Germinal center (tissue), 1 donor: ENCODE results near the gene ARHGEF37.

ENCODE experiments used
- DNase-seq: peaks from one replicate; pipeline ENCODE4 v3.0.0; 2012; ENCODE audit warnings: mixed read lengths, low spot score

The ARHGEF37 gene

GRCh38 chr5:149629421-149629820, 48.1 kb downstream of the ARHGEF37 start:
- no peak for DNase-seq

GRCh38 chr5:149630337-149630736, 49.0 kb downstream of the ARHGEF37 start:
- no peak for DNase-seq

GRCh38 chr5:149631506-149631905, 50.2 kb downstream of the ARHGEF37 start:
- DNase-seq = no peak

GRCh38 chr5:149632311-149633251, 51.3 kb downstream of the ARHGEF37 start:
- no peak for DNase-seq

- DNase-seq = no peak
Observed at GRCh38 chr5:149633476-149634350, 52.4 kb downstream of the ARHGEF37 start.

- DNase-seq = no peak
Observed at GRCh38 chr5:149635394-149635793, 54.1 kb downstream of the ARHGEF37 start.

GRCh38 chr5:149636191-149636860, 55.0 kb downstream of the ARHGEF37 start:
- DNase-seq = no peak

- DNase-seq = peak; percentile 61
Observed at GRCh38 chr5:149636861-149637246, 55.6 kb downstream of the ARHGEF37 start.

GRCh38 chr5:149638136-149638535, 56.8 kb downstream of the ARHGEF37 start:
- DNase-seq = no peak

GRCh38 chr5:149638546-149639241, 57.4 kb downstream of the ARHGEF37 start:
- DNase-seq = no peak

- DNase-seq = no peak
Observed at GRCh38 chr5:149639737-149640136, 58.4 kb downstream of the ARHGEF37 start.

GRCh38 chr5:149640350-149640999, 59.2 kb downstream of the ARHGEF37 start:
- no peak for DNase-seq

GRCh38 chr5:149641000-149641576, 59.8 kb downstream of the ARHGEF37 start:
- DNase-seq = no peak

GRCh38 chr5:149641600-149641999, 60.3 kb downstream of the ARHGEF37 start:
- no peak for DNase-seq

- no peak for DNase-seq
Observed at GRCh38 chr5:149643781-149644180, 62.5 kb downstream of the ARHGEF37 start.

- DNase-seq = no peak
Observed at GRCh38 chr5:149644629-149645028, 63.3 kb downstream of the ARHGEF37 start.

GRCh38 chr5:149645236-149645635, 63.9 kb downstream of the ARHGEF37 start:
- DNase-seq = no peak

- no peak for DNase-seq
Observed at GRCh38 chr5:149645725-149646124, 64.4 kb downstream of the ARHGEF37 start.

GRCh38 chr5:149646564-149646963, 65.3 kb downstream of the ARHGEF37 start:
- no peak for DNase-seq

- no peak for DNase-seq
Observed at GRCh38 chr5:149647334-149647733, 66.0 kb downstream of the ARHGEF37 start.
